ENCODE results near the gene SPOCK2.

The SPOCK2 gene

GRCh38 chr10:72011976-72012512 is 76.3 kb downstream of the SPOCK2 start:
- DNase-seq (ENCODE audit: low read depth in 2 of 2): no peak

- DNase-seq (ENCODE audit: low read depth in 2 of 2): no peak
These were observed 76.9 kb downstream of the SPOCK2 start for GRCh38 chr10:72011468-72011867.

- DNase-seq (ENCODE audit: low read depth in 2 of 2): no peak
These were observed 77.3 kb downstream of the SPOCK2 start for GRCh38 chr10:72011016-72011415.

- no peak for DNase-seq (ENCODE audit: low read depth in 2 of 2)
These were observed 77.9 kb downstream of the SPOCK2 start for GRCh38 chr10:72010234-72010973.

GRCh38 chr10:72009425-72010081 is 78.8 kb downstream of the SPOCK2 start:
- no peak for DNase-seq (ENCODE audit: low read depth in 2 of 2)

- no peak for DNase-seq (ENCODE audit: low read depth in 2 of 2)
These were observed 79.3 kb downstream of the SPOCK2 start for GRCh38 chr10:72009051-72009424.
